ENCODE data around the gene INAVA. TPM values are rescaled to one million over a fixed set of nuclear protein-coding genes. Genes with fewer than 3 reads are reported as not detected.

The INAVA gene, protein sequence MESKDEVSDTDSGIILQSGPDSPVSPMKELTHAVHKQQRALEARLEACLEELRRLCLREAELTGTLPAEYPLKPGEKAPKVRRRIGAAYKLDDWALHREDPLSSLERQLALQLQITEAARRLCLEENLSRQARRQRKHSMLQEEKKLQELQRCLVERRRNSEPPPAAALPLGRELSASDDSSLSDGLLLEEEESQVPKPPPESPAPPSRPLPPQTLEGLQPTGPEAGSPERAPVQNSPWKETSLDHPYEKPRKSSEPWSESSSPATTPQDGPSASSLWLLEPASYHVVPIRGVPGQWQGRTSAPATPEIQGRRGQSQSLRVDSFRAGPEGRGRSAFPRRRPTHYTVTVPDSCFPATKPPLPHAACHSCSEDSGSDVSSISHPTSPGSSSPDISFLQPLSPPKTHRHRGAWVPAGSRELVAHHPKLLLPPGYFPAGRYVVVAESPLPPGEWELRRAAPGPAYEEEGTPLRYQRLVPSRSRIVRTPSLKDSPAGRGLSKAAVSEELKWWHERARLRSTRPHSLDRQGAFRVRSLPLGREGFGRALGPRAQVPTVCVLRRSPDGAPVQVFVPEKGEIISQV
- 0.16 TPM in 1 of 2 replicates, not detected in the other for total RNA-seq

GRCh38 chr1:200894712-200895442 is at the start of gene INAVA:
Gene INAVA (plus strand): TSS chr1:200894900. CDS start chr1:200898401, 3,501 bp downstream.

DNA sequence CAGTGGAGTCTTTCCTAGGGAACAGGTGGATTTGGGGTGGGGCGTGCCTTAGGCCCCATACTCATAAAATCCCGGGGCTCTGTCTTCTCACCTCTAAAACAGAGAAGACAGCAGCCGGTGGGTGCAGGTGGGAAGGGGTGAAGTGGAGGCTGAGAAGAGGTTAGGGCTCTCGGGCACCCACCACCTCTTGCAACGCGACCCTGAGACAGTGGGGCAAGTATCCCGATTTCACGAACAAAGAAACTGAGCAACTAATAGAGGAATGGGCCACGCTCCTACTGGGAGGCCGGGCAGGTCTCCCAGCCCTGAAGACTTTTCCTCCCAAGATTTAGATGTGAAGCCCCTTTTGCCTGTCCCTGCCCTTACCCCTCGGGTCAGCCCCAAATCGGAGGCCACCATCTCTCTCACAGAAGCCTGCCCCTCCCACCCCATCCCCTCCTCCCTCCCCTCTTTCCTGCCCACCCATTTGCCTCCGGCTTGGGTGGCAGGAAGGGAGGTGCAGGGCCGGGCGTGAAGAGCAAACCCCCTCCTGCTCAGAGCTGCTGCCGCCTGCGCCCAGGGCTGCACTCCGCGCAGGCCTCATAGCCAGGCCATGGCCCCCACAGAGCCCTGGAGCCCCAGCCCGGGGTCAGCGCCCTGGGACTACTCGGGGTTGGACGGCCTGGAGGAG is 22.1 kb upstream of the INAVA start, which contains the start of gene GPR25:
TSS of gene GPR25 (plus strand) at position 536 of the 670 bp plus-strand sequence. CDS start at position 593, 57 bp downstream.

Other genes starting within 250 kb of the INAVA start
- 8.3 and 13.1 TPM in 2 replicates for gene DDX59, start 225.0 kb upstream of the INAVA start, total RNA-seq
- 15.7 and 54.7 TPM in 2 replicates for gene CAMSAP2, start 156.0 kb upstream of the INAVA start, total RNA-seq
- not detected in 2 replicates for gene GPR25, start 21.9 kb upstream of the INAVA start, total RNA-seq
- gene KIF21B, start 128.8 kb downstream of the INAVA start, total RNA-seq, result 1.3 and 3.8 TPM in 2 replicates
- not detected in 2 replicates for gene CACNA1S, start 217.5 kb downstream of the INAVA start, total RNA-seq
- not detected in 2 replicates for gene ASCL5, start 232.3 kb downstream of the INAVA start, total RNA-seq